GM19372 (cell line): Measurements from ENCODE around the gene GCA.

Experiments
- ATAC-seq: cut with Tn5 transposase; IDR thresholded peaks from one replicate; pipeline ENCODE4 v1.9.1; 2021; ENCODE audit warnings: mild to moderate bottlenecking, low read depth, moderate library complexity; ENCODE audit not compliant: unreplicated experiment

Gene GCA

DNA sequence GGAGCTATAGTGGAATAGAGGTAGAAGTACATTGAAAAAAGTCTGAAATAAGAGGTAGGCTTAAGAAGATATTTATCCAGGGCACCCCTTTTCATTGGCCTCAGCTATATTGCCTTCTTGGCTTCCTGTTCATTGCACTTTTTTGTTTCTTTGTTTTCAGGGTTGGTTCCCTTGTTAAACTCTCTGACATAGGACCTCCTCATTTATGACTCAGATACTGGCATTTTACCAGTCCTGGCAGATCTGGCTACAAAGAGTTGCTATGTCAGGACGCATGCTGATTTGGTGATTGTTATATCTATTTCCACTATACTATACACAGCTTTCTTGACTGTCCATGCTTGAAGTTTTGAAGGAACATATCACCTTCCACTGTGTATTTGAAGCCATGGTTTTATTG is 60.0 kb downstream of the GCA start:
- no peak for ATAC-seq
